NB4 (cell line): ENCODE measurements around the gene CHST11.

Experiments
- POLR2A ChIP-seq: IDR thresholded peaks from 2 replicates; pipeline ENCODE4 v1.6.1; 2011; ENCODE audit warnings: mild to moderate bottlenecking; ENCODE audit not compliant: insufficient read length; ENCODE audit errors: extremely low read depth
- TF ChIP-seq, protein P1 (sequence below): IDR thresholded peaks from one replicate; pipeline ENCODE4 v1.5.1; 2012; ENCODE audit warnings: low read depth, low read length

DNA sequence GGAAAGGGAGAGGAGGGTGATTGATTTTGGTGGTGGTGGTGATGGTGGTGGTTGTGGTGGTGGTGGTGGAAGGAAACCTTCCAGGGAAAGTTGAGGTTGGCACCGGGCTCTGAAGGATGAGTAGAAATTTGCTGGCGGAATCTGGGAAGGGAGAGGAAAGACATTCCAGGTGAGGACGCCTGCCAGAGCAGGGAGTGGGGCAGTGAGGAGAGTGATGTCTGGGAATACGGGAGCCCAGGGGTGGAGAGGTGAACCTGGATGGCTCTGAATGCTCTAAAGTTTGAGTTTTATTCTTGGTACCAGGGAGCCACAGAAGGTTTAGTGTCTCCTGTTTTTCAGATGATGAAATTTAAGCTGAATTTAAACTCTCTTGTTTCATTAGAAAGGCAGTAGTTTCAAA lies 16.0 kb downstream of the CHST11 start:
- TF ChIP-seq, protein P1, sequence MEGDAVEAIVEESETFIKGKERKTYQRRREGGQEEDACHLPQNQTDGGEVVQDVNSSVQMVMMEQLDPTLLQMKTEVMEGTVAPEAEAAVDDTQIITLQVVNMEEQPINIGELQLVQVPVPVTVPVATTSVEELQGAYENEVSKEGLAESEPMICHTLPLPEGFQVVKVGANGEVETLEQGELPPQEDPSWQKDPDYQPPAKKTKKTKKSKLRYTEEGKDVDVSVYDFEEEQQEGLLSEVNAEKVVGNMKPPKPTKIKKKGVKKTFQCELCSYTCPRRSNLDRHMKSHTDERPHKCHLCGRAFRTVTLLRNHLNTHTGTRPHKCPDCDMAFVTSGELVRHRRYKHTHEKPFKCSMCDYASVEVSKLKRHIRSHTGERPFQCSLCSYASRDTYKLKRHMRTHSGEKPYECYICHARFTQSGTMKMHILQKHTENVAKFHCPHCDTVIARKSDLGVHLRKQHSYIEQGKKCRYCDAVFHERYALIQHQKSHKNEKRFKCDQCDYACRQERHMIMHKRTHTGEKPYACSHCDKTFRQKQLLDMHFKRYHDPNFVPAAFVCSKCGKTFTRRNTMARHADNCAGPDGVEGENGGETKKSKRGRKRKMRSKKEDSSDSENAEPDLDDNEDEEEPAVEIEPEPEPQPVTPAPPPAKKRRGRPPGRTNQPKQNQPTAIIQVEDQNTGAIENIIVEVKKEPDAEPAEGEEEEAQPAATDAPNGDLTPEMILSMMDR = no peak
- no peak for TF ChIP-seq POLR2A
